ENCODE measurements around the gene EGLN2.
"Not testable (repeated sequence)": the region's sequence is repeated elsewhere in the genome, so short reads cannot be mapped to it uniquely, and the experiment has no call there.

EGLN2 gene

GRCh38 chr19:40763963-40764362, 35.0 kb upstream of the EGLN2 start:
- no peak overlapping the region for H3K27ac ChIP-seq (replicated peaks)
- no peak overlapping the region for H3K4me3 ChIP-seq (replicated peaks; ENCODE audit: insufficient read depth, low read length)
- H3K27me3 ChIP-seq (ENCODE audit: insufficient read depth, poor library complexity, severe bottlenecking) = no peaks in the 10 kb centered on the region
- no peak for DNase-seq (ENCODE audit: low read depth in 1 of 2, low spot score in 1 of 2)
- TF ChIP-seq POLR2AphosphoS5 (IDR thresholded peaks at IDR 0.05; ENCODE audit: low read depth) (no peak), SPI1 (IDR thresholded peaks at IDR 0.05; ENCODE audit: borderline replicate concordance, low read depth) (no peak), GABPA (IDR thresholded peaks at IDR 0.05; ENCODE audit: low read depth) (no peak), CTCF (IDR thresholded peaks at IDR 0.05; ENCODE audit: insufficient read depth, low read length) (no peak), REST (IDR thresholded peaks at IDR 0.05; ENCODE audit: insufficient replicate concordance, low read depth) (no peak)

GRCh38 chr19:40766385-40766784, 32.6 kb upstream of the EGLN2 start:
- not testable (repeated sequence) for DNase-seq (ENCODE audit: low read depth in 1 of 2, low spot score in 1 of 2); H3K4me3 ChIP-seq (replicated peaks; ENCODE audit: insufficient read depth, low read length); H3K27me3 ChIP-seq (ENCODE audit: insufficient read depth, poor library complexity, severe bottlenecking); H3K27ac ChIP-seq (replicated peaks)

GRCh38 chr19:40768869-40769268, 30.1 kb upstream of the EGLN2 start:
- no peak for DNase-seq (ENCODE audit: low read depth in 1 of 2, low spot score in 1 of 2)
- no peak overlapping the region for H3K4me3 ChIP-seq (replicated peaks; ENCODE audit: insufficient read depth, low read length)
- no peaks in the 10 kb centered on the region for H3K27me3 ChIP-seq (ENCODE audit: insufficient read depth, poor library complexity, severe bottlenecking)
- H3K27ac ChIP-seq (replicated peaks) = no peak overlapping the region
- no peak for TF ChIP-seq SPI1 (IDR thresholded peaks at IDR 0.05; ENCODE audit: borderline replicate concordance, low read depth)
- TF ChIP-seq REST (IDR thresholded peaks at IDR 0.05; ENCODE audit: insufficient replicate concordance, low read depth) = no peak
- no peak for TF ChIP-seq CTCF (IDR thresholded peaks at IDR 0.05; ENCODE audit: insufficient read depth, low read length)
- TF ChIP-seq POLR2AphosphoS5 (IDR thresholded peaks at IDR 0.05; ENCODE audit: low read depth) = no peak
- TF ChIP-seq GABPA (IDR thresholded peaks at IDR 0.05; ENCODE audit: low read depth) = no peak

- H3K27me3 ChIP-seq (ENCODE audit: insufficient read depth, poor library complexity, severe bottlenecking); H3K4me3 ChIP-seq (replicated peaks; ENCODE audit: insufficient read depth, low read length); DNase-seq (ENCODE audit: low read depth in 1 of 2, low spot score in 1 of 2); H3K27ac ChIP-seq (replicated peaks): not testable (repeated sequence)
Observed at GRCh38 chr19:40771101-40771862, 27.7 kb upstream of the EGLN2 start.

Data from HL-60 (cell line).